Esophagus muscularis mucosa (tissue), 4 donors: ENCODE data around the gene RPRD2. TPM values are rescaled to one million over a fixed set of nuclear protein-coding genes. Genes with fewer than 3 reads are reported as not detected.

Experiments
- DNase-seq: peaks from one replicate; pipeline ENCODE4 v3.0.0-alpha.2; 2017; ENCODE audit errors: extremely low spot score
- H3K27ac ChIP-seq, 4 donors: fragments of 200-600 bp; sonication (generic); replicated peaks in 1 of 4; 1 replicate in 3 of 4; 2 replicates in 1 of 4; pipeline ENCODE4 v1.5.1; 2016 to 2019; ENCODE audit warnings: mild to moderate bottlenecking in 1 of 4
- H3K27me3 ChIP-seq, 4 donors: fragments of 200-600 bp; sonication (generic); one replicate each; pipeline versions ENCODE4 v1.5.1 to v1.6.0; 2016 to 2019
- H3K36me3 ChIP-seq, 4 donors: fragments of 200-600 bp; sonication (generic); one replicate each; pipeline ENCODE4 v1.5.1; 2016 to 2019
- H3K4me1 ChIP-seq, 4 donors: fragments of 200-600 bp; sonication (generic); one replicate each; pipeline ENCODE4 v1.5.1; 2016 to 2019
- H3K4me3 ChIP-seq, 4 donors: fragments of 200-600 bp; sonication (generic); 1 replicate in 2 of 4; 2 replicates in 2 of 4; pipeline ENCODE4 v1.5.1; 2016 to 2019; ENCODE audit warnings: mild to moderate bottlenecking in 4 of 4, moderate library complexity in 1 of 4
- H3K9me3 ChIP-seq, 4 donors: fragments of 200-600 bp; sonication (generic); 1 replicate in 3 of 4; 2 replicates in 1 of 4; pipeline ENCODE4 v1.5.1; 2016 to 2019
- EP300 ChIP-seq: sonication (generic); formaldehyde crosslinking; IDR thresholded peaks from one replicate; pipeline ENCODE4 v1.6.1; 2017; ENCODE audit warnings: antibody characterized with exemption
- POLR2A ChIP-seq: fragments of 450-650 bp; IDR thresholded peaks from one replicate; pipeline ENCODE4 v1.6.1; 2017; ENCODE audit warnings: antibody characterized with exemption, moderate library complexity, mild to moderate bottlenecking, low read depth
- POLR2AphosphoS5 ChIP-seq, 2 donors: sonication (generic); formaldehyde crosslinking; IDR thresholded peaks; one replicate each; pipeline ENCODE4 v1.6.1; 2017; ENCODE audit warnings: antibody characterized with exemption in 2 of 2
- WGBS: methylation state at CpG from one replicate; pipeline ENCODE4 v1.1.5; 2018; 5-methylcytosine and 5-hydroxymethylcytosine counted together
- intact Hi-C: fragments of 100-400 bp; cut with DNase I; formaldehyde crosslinking; loops from one replicate; pipeline ENCODE4 v1.15.1; 2023
- total RNA-seq, 4 donors: library from RNA; depleted of rRNA; stranded (reverse); fragments of >200 nt; gene quantifications; one replicate each; pipeline versions ENCODE4 v1.1.0 to v1.2.1, GENCODE V29; 2016
- TF ChIP-seq, protein P1 (sequence below), 3 experiments: fragments of 200-600 bp in 2 of 3; fragments of 450-650 bp in 1 of 3; sonication (generic) in 2 of 3; IDR thresholded peaks; one replicate each; pipeline ENCODE4 v1.5.1; 2017 to 2019; ENCODE audit warnings: antibody characterized with exemption in 3 of 3, mild to moderate bottlenecking in 2 of 3, moderate library complexity in 1 of 3

RPRD2 gene
- total RNA-seq, 4 donors from 2014 or later, result 20.0 to 27.9 (median 24.8) TPM

GRCh38 chr1:150364231-150365003, 470 bp downstream of the RPRD2 start:
- Histone ChIP-seq H3K27me3 (no peaks in the 10 kb centered on the region), H3K4me1 (peaks cover 11 to 40% (median 36%) of the 10 kb centered on the region in 4 donors), H3K4me3 (peak overlapping the region; percentile 76 to 86 (median 79)), H3K9me3 (no peaks in the 10 kb centered on the region), H3K27ac (peak overlapping the region; percentile 96 to 98 (median 98)), H3K36me3 (no peaks in the 10 kb centered on the region)
- peak; percentile 93 for DNase-seq
- intact Hi-C loops, result loop anchor here (5.0 to 10.0 kb wide), 2 partner anchors 127 to 170 kb away; partner anchors contain the start of gene ANP32E
- TF ChIP-seq EP300 (no peak), POLR2A (peak; percentile 11), POLR2AphosphoS5 (IDR thresholded peaks at IDR 0.05) (peak in 1 of 2 donors; percentile 47)
- TF ChIP-seq, protein P1, sequence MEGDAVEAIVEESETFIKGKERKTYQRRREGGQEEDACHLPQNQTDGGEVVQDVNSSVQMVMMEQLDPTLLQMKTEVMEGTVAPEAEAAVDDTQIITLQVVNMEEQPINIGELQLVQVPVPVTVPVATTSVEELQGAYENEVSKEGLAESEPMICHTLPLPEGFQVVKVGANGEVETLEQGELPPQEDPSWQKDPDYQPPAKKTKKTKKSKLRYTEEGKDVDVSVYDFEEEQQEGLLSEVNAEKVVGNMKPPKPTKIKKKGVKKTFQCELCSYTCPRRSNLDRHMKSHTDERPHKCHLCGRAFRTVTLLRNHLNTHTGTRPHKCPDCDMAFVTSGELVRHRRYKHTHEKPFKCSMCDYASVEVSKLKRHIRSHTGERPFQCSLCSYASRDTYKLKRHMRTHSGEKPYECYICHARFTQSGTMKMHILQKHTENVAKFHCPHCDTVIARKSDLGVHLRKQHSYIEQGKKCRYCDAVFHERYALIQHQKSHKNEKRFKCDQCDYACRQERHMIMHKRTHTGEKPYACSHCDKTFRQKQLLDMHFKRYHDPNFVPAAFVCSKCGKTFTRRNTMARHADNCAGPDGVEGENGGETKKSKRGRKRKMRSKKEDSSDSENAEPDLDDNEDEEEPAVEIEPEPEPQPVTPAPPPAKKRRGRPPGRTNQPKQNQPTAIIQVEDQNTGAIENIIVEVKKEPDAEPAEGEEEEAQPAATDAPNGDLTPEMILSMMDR (IDR thresholded peaks at IDR 0.05), result peak in 2 of 3 experiments; percentile 29 to 33
- WGBS, result 0% methylated on average over 21 of the region's 50 CpGs

DNA sequence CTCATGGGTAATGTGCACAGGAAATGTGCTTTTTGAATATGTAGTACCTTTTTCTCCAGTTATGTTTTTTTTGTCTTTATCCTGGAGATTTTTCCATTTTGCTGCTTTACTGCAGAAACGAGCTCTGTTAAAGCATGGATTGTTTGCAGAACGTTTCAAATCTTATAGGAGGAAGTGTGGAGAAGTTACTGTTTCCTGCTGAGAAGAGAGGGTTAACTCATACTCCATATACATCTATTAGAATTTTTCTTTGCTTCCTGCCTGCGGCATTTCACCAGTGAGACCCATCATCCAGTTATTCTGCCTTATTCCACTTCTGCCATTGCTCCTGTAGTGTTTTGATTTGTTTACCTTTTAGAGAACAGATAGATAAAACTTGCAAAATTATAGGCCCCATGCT, 2.0 kb downstream of the RPRD2 start:
- H3K27ac ChIP-seq, result peak overlapping the region; percentile 96 to 98 (median 98)
- no peaks in the 10 kb centered on the region for H3K27me3 ChIP-seq
- H3K4me3 ChIP-seq, result peak overlapping the region; percentile 76 to 86 (median 79)
- H3K9me3 ChIP-seq, result no peaks in the 10 kb centered on the region
- intact Hi-C loops, result loop anchor here (10.0 kb wide), 1 partner anchor 169 kb away; no protein-coding TSS in a partner anchor
- 0% methylated on average over 3 of the region's 3 CpGs for WGBS
- no peaks in the 10 kb centered on the region for H3K36me3 ChIP-seq
- no peak for DNase-seq
- H3K4me1 ChIP-seq, result peaks cover 16 to 49% (median 46%) of the 10 kb centered on the region in 4 donors
- TF ChIP-seq, protein P1 (IDR thresholded peaks at IDR 0.05), result no peak
- TF ChIP-seq POLR2AphosphoS5 (IDR thresholded peaks at IDR 0.05), result no peak
- TF ChIP-seq EP300, result no peak
- TF ChIP-seq POLR2A, result no peak

- Histone ChIP-seq H3K36me3 (no peaks in the 10 kb centered on the region), H3K9me3 (no peaks in the 10 kb centered on the region), H3K4me3 (peak overlapping the region; percentile 76 to 86 (median 79)), H3K27ac (peak overlapping the region; percentile 51 to 98 (median 98)), H3K27me3 (no peaks in the 10 kb centered on the region), H3K4me1 (peaks cover 16 to 57% (median 53%) of the 10 kb centered on the region in 4 donors)
- no peak for TF ChIP-seq EP300
- TF ChIP-seq POLR2A, result no peak
- TF ChIP-seq, protein P1 (IDR thresholded peaks at IDR 0.05), result no peak
- no peak for TF ChIP-seq POLR2AphosphoS5 (IDR thresholded peaks at IDR 0.05)
- 14% methylated on average over 12 of the region's 12 CpGs for WGBS
- DNase-seq, result no peak
- intact Hi-C loops, result loop anchor here (10.0 kb wide), 1 partner anchor 168 kb away; no protein-coding TSS in a partner anchor
Observed at GRCh38 chr1:150366416-150367296, 2.7 kb downstream of the RPRD2 start.

GRCh38 chr1:150371110-150371509, 7.2 kb downstream of the RPRD2 start:
- H3K27ac ChIP-seq, result no peak overlapping the region
- intact Hi-C loops, result loop anchor here (10.0 kb wide), 1 partner anchor 54 kb away; no protein-coding TSS in a partner anchor
- H3K27me3 ChIP-seq, result no peaks in the 10 kb centered on the region
- peaks cover 35 to 83% (median 81%) of the 10 kb centered on the region in 4 donors for H3K4me1 ChIP-seq
- no peaks in the 10 kb centered on the region for H3K9me3 ChIP-seq
- H3K4me3 ChIP-seq, result no peak overlapping the region
- no peak for TF ChIP-seq POLR2A
- TF ChIP-seq EP300, result no peak
- TF ChIP-seq POLR2AphosphoS5 (IDR thresholded peaks at IDR 0.05), result no peak
- TF ChIP-seq, protein P1 (IDR thresholded peaks at IDR 0.05), result no peak
- no peaks in the 10 kb centered on the region for H3K36me3 ChIP-seq
- 88% methylated on average over 8 of the region's 8 CpGs for WGBS
- no peak for DNase-seq
